Ramos (cell line): Measurements from ENCODE around the gene KRT222.

Source experiments
- in situ Hi-C: fragments of 300-500 bp; cut with MboI; formaldehyde crosslinking; loops from one replicate; pipeline ENCODE4 v1.14.3; 2022; ENCODE audit warnings: low sequenced_read_pairs; ENCODE audit not compliant: unreplicated experiment

The KRT222 gene

GRCh38 chr17:40664582-40665333, at the start of gene KRT222:
Gene KRT222 (minus strand): TSS chr17:40665177. CDS start chr17:40665099, 78 bp downstream.
- in situ Hi-C loops: no loop called here

GRCh38 chr17:40714473-40714872, 49.5 kb upstream of the KRT222 start:
- in situ Hi-C loops: no loop called here

- in situ Hi-C loops: no loop called here
These were observed 42.8 kb upstream of the KRT222 start for GRCh38 chr17:40707745-40708144.

- in situ Hi-C loops: no loop called here
These were observed 40.6 kb upstream of the KRT222 start for GRCh38 chr17:40705584-40705983.

- in situ Hi-C loops: no loop called here
These were observed 38.7 kb upstream of the KRT222 start, which contains the start of gene KRT24 for GRCh38 chr17:40703652-40704051. Gene KRT24 (minus strand): TSS chr17:40703752. CDS start chr17:40703693, 59 bp downstream.

GRCh38 chr17:40702271-40702670, 37.3 kb upstream of the KRT222 start:
- in situ Hi-C loops: no loop called here

GRCh38 chr17:40699853-40700252, 34.9 kb upstream of the KRT222 start:
- in situ Hi-C loops: no loop called here

GRCh38 chr17:40699371-40699770, 34.4 kb upstream of the KRT222 start:
- in situ Hi-C loops: no loop called here

- in situ Hi-C loops: no loop called here
These were observed 32.3 kb upstream of the KRT222 start for GRCh38 chr17:40697297-40697696.

GRCh38 chr17:40696651-40697072, 31.7 kb upstream of the KRT222 start:
- in situ Hi-C loops: no loop called here

GRCh38 chr17:40695874-40696472, 31.0 kb upstream of the KRT222 start:
- in situ Hi-C loops: no loop called here

- in situ Hi-C loops: no loop called here
These were observed 29.6 kb upstream of the KRT222 start for GRCh38 chr17:40694584-40694983.

GRCh38 chr17:40687106-40687505, 22.1 kb upstream of the KRT222 start:
- in situ Hi-C loops: no loop called here

- in situ Hi-C loops: no loop called here
These were observed 21.2 kb upstream of the KRT222 start for GRCh38 chr17:40686192-40686591.

GRCh38 chr17:40680998-40681397, 16.0 kb upstream of the KRT222 start:
- in situ Hi-C loops: no loop called here

- in situ Hi-C loops: no loop called here
These were observed 14.5 kb upstream of the KRT222 start for GRCh38 chr17:40679523-40679907.

GRCh38 chr17:40678902-40679522, 14.0 kb upstream of the KRT222 start:
- in situ Hi-C loops: no loop called here

- in situ Hi-C loops: no loop called here
These were observed 10.9 kb upstream of the KRT222 start for GRCh38 chr17:40675905-40676304.

GRCh38 chr17:40672654-40673053, 7.7 kb upstream of the KRT222 start:
- in situ Hi-C loops: no loop called here

- in situ Hi-C loops: no loop called here
These were observed 6.3 kb upstream of the KRT222 start for GRCh38 chr17:40671282-40671681.

- in situ Hi-C loops: no loop called here
These were observed 1.4 kb upstream of the KRT222 start for GRCh38 chr17:40666331-40666730.
